HEK293 (cell line): Measurements from ENCODE around the gene CDK4.

Experiments
- ZBTB17 ChIP-seq: fragments of 450-650 bp; formaldehyde crosslinking; IDR thresholded peaks from 2 replicates; pipeline ENCODE4 v1.5.1; 2016; ENCODE audit warnings: missing biosample characterization, missing genetic modification characterization
- ZBTB20 ChIP-seq: fragments of 450-650 bp; formaldehyde crosslinking; IDR thresholded peaks from 2 replicates; pipeline ENCODE4 v1.5.1; 2016; ENCODE audit warnings: missing biosample characterization, missing genetic modification characterization
- ZNF169 ChIP-seq: fragments of 450-650 bp; formaldehyde crosslinking; IDR thresholded peaks from 2 replicates; pipeline ENCODE4 v1.5.1; 2016; ENCODE audit warnings: missing biosample characterization, missing genetic modification characterization
- ZNF24 ChIP-seq: fragments of 450-650 bp; formaldehyde crosslinking; IDR thresholded peaks from 2 replicates; pipeline ENCODE4 v1.5.1; 2016; ENCODE audit warnings: missing biosample characterization, missing genetic modification characterization
- TF ChIP-seq, protein P1 (sequence below): fragments of 450-650 bp; formaldehyde crosslinking; IDR thresholded peaks from 2 replicates; pipeline ENCODE4 v1.5.1; 2016; ENCODE audit warnings: missing biosample characterization, missing genetic modification characterization
- TF ChIP-seq, protein P2 (sequence below): sonication (generic); formaldehyde crosslinking; IDR thresholded peaks from 2 replicates; pipeline ENCODE4 v1.8.1; 2022; ENCODE audit warnings: mild to moderate bottlenecking, moderate library complexity, missing genetic modification reagents
- TF ChIP-seq, protein P3 (sequence below): fragments of 450-650 bp; formaldehyde crosslinking; IDR thresholded peaks from 2 replicates; pipeline ENCODE4 v1.5.1; 2016; ENCODE audit warnings: missing biosample characterization, missing genetic modification characterization
- TF ChIP-seq, protein P4 (sequence below): fragments of 450-650 bp; formaldehyde crosslinking; IDR thresholded peaks from 2 replicates; pipeline ENCODE4 v1.5.1; 2016; ENCODE audit warnings: missing biosample characterization, missing genetic modification characterization
- TF ChIP-seq, protein P5 (sequence below): fragments of 450-650 bp; formaldehyde crosslinking; IDR thresholded peaks from 2 replicates; pipeline ENCODE4 v1.5.1; 2016; ENCODE audit warnings: missing biosample characterization, missing genetic modification characterization

DNA sequence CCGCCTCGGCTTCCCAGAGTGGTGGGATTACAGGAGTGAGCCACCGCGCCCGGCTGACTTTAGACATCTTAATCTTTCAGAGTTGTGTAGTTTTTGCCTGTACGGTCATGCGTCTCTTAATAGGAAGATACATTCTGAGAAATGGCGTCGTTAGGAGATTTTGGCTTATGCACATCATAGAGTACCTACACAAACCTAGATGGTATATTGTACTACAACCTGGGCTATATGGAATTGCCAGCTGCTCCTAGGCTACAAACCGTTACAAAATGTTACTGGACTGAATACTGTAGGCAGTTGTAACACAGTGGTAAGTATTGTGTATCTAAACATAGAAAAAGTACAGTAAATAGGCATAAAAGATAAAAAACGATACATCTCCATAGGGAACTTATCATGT lies 31.8 kb upstream of the CDK4 start:
- no peak for TF ChIP-seq ZNF169 (tag by site-specific recombination)
- no peak for TF ChIP-seq ZNF24 (tag by site-specific recombination)
- TF ChIP-seq ZBTB17 (tag by site-specific recombination) = no peak
- TF ChIP-seq, protein P1, sequence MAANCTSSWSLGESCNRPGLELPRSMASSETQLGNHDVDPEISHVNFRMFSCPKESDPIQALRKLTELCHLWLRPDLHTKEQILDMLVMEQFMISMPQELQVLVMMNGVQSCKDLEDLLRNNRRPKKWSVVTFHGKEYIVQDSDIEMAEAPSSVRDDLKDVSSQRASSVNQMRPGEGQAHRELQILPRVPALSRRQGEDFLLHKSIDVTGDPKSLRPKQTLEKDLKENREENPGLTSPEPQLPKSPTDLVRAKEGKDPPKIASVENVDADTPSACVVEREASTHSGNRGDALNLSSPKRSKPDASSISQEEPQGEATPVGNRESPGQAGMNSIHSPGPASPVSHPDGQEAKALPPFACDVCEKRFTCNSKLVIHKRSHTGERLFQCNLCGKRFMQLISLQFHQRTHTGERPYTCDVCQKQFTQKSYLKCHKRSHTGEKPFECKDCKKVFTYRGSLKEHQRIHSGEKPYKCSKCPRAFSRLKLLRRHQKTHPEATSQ (tag by site-specific recombination) = no peak
- TF ChIP-seq, protein P2, sequence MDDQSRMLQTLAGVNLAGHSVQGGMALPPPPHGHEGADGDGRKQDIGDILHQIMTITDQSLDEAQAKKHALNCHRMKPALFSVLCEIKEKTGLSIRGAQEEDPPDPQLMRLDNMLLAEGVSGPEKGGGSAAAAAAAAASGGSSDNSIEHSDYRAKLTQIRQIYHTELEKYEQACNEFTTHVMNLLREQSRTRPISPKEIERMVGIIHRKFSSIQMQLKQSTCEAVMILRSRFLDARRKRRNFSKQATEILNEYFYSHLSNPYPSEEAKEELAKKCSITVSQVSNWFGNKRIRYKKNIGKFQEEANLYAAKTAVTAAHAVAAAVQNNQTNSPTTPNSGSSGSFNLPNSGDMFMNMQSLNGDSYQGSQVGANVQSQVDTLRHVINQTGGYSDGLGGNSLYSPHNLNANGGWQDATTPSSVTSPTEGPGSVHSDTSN (CRISPR knock-in tag) = no peak
- TF ChIP-seq, protein P3, sequence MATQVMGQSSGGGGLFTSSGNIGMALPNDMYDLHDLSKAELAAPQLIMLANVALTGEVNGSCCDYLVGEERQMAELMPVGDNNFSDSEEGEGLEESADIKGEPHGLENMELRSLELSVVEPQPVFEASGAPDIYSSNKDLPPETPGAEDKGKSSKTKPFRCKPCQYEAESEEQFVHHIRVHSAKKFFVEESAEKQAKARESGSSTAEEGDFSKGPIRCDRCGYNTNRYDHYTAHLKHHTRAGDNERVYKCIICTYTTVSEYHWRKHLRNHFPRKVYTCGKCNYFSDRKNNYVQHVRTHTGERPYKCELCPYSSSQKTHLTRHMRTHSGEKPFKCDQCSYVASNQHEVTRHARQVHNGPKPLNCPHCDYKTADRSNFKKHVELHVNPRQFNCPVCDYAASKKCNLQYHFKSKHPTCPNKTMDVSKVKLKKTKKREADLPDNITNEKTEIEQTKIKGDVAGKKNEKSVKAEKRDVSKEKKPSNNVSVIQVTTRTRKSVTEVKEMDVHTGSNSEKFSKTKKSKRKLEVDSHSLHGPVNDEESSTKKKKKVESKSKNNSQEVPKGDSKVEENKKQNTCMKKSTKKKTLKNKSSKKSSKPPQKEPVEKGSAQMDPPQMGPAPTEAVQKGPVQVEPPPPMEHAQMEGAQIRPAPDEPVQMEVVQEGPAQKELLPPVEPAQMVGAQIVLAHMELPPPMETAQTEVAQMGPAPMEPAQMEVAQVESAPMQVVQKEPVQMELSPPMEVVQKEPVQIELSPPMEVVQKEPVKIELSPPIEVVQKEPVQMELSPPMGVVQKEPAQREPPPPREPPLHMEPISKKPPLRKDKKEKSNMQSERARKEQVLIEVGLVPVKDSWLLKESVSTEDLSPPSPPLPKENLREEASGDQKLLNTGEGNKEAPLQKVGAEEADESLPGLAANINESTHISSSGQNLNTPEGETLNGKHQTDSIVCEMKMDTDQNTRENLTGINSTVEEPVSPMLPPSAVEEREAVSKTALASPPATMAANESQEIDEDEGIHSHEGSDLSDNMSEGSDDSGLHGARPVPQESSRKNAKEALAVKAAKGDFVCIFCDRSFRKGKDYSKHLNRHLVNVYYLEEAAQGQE (tag by site-specific recombination) = no peak
- TF ChIP-seq, protein P4, sequence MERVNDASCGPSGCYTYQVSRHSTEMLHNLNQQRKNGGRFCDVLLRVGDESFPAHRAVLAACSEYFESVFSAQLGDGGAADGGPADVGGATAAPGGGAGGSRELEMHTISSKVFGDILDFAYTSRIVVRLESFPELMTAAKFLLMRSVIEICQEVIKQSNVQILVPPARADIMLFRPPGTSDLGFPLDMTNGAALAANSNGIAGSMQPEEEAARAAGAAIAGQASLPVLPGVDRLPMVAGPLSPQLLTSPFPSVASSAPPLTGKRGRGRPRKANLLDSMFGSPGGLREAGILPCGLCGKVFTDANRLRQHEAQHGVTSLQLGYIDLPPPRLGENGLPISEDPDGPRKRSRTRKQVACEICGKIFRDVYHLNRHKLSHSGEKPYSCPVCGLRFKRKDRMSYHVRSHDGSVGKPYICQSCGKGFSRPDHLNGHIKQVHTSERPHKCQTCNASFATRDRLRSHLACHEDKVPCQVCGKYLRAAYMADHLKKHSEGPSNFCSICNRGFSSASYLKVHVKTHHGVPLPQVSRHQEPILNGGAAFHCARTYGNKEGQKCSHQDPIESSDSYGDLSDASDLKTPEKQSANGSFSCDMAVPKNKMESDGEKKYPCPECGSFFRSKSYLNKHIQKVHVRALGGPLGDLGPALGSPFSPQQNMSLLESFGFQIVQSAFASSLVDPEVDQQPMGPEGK (tag by site-specific recombination) = no peak
- no peak for TF ChIP-seq ZBTB20 (tag by site-specific recombination)
- TF ChIP-seq, protein P5, sequence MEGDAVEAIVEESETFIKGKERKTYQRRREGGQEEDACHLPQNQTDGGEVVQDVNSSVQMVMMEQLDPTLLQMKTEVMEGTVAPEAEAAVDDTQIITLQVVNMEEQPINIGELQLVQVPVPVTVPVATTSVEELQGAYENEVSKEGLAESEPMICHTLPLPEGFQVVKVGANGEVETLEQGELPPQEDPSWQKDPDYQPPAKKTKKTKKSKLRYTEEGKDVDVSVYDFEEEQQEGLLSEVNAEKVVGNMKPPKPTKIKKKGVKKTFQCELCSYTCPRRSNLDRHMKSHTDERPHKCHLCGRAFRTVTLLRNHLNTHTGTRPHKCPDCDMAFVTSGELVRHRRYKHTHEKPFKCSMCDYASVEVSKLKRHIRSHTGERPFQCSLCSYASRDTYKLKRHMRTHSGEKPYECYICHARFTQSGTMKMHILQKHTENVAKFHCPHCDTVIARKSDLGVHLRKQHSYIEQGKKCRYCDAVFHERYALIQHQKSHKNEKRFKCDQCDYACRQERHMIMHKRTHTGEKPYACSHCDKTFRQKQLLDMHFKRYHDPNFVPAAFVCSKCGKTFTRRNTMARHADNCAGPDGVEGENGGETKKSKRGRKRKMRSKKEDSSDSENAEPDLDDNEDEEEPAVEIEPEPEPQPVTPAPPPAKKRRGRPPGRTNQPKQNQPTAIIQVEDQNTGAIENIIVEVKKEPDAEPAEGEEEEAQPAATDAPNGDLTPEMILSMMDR (tag by site-specific recombination) = no peak
